Hepatic stellate cell (primary cell): ENCODE data around the gene OR2A42.
"Not testable (repeated sequence)": the region's sequence is repeated elsewhere in the genome, so short reads cannot be mapped to it uniquely, and the experiment has no call there.

ENCODE experiments used
- DNase-seq: peaks from one replicate; pipeline ENCODE4 v3.0.0; 2011; ENCODE audit warnings: low spot score

Gene OR2A42

GRCh38 chr7:144223675-144224074 is 15.7 kb downstream of the OR2A42 start:
- DNase-seq = not testable (repeated sequence)

GRCh38 chr7:144220531-144220930 is 18.9 kb downstream of the OR2A42 start:
- not testable (repeated sequence) for DNase-seq

GRCh38 chr7:144219149-144219548 is 20.3 kb downstream of the OR2A42 start:
- not testable (repeated sequence) for DNase-seq

GRCh38 chr7:144218581-144218980 is 20.8 kb downstream of the OR2A42 start:
- not testable (repeated sequence) for DNase-seq

GRCh38 chr7:144217200-144217599 is 22.2 kb downstream of the OR2A42 start:
- not testable (repeated sequence) for DNase-seq

- not testable (repeated sequence) for DNase-seq
Observed at GRCh38 chr7:144205306-144205705, 34.1 kb downstream of the OR2A42 start.

- DNase-seq = not testable (repeated sequence)
Observed at GRCh38 chr7:144203086-144203485, 36.3 kb downstream of the OR2A42 start.

- not testable (repeated sequence) for DNase-seq
Observed at GRCh38 chr7:144201978-144202377, 37.4 kb downstream of the OR2A42 start.

GRCh38 chr7:144198934-144199333 is 40.5 kb downstream of the OR2A42 start:
- not testable (repeated sequence) for DNase-seq

- not testable (repeated sequence) for DNase-seq
Observed at GRCh38 chr7:144195212-144195872, 44.1 kb downstream of the OR2A42 start, which contains the start of gene ARHGEF35. Gene ARHGEF35 (minus strand): TSS chr7:144195833. CDS start chr7:144188383, 7,450 bp downstream.

- not testable (repeated sequence) for DNase-seq
Observed at GRCh38 chr7:144194453-144194852, 45.0 kb downstream of the OR2A42 start.

GRCh38 chr7:144193782-144194181 is 45.6 kb downstream of the OR2A42 start:
- DNase-seq = not testable (repeated sequence)

- not testable (repeated sequence) for DNase-seq
Observed at GRCh38 chr7:144188578-144189171, 50.7 kb downstream of the OR2A42 start.

- not testable (repeated sequence) for DNase-seq
Observed at GRCh38 chr7:144187848-144188247, 51.6 kb downstream of the OR2A42 start.

- DNase-seq = not testable (repeated sequence)
Observed at GRCh38 chr7:144183166-144183565, 56.2 kb downstream of the OR2A42 start, which contains the start of gene CTAGE4. Gene CTAGE4 (plus strand): TSS chr7:144183466. CDS start chr7:144183504, 38 bp downstream.

- not testable (repeated sequence) for DNase-seq
Observed at GRCh38 chr7:144179165-144179479, 60.3 kb downstream of the OR2A42 start.

- not testable (repeated sequence) for DNase-seq
Observed at GRCh38 chr7:144178380-144179164, 60.8 kb downstream of the OR2A42 start.
